IPS DF 19.7 (cell line): ENCODE results near the gene SDCCAG8.
"Not testable (repeated sequence)": the region's sequence is repeated elsewhere in the genome, so short reads cannot be mapped to it uniquely, and the experiment has no call there.

Source experiments
- DNase-seq: peaks from one replicate; pipeline ENCODE4 v3.0.0-alpha.2; 2013; ENCODE audit warnings: low read depth, low spot score

The SDCCAG8 gene

DNA sequence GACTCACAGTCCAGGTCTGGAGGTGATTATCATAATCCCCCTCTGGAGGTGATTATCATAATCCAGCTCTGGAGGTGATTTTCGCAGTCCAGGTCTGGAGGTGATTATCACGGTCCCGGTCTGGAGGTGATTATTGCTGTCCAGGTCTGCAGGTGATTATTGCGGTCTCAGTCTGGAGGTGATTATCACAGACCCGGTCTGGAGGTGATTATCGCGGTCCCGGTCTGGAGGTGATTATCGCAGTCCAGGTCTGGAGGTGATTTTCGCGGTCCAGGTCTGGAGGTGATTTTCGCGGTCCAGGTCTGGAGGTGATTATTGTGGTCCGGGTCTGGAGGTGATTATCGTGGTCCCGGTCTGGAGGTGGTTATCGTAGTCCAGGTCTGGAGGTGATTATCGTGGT, 76.6 kb downstream of the SDCCAG8 start:
- no peak for DNase-seq

DNA sequence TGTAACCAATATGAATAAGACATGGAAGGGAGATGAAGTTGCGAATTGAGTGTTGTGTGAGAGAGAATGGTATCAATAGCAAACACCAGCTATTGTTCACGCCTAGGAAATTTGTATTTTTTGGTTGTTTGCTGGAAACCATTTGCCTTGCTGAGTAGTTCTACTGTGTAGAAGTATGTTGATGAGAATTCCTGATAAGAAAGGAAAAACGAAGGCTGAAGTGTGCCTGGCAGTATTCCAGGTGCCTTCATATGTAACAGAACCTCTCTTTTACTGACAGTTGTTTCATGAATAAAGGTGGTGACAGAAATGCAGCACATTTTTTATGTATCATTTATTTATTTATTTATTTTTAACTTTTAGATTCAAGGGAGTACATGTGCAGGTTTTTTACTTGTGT, 79.5 kb downstream of the SDCCAG8 start:
- DNase-seq: no peak

DNA sequence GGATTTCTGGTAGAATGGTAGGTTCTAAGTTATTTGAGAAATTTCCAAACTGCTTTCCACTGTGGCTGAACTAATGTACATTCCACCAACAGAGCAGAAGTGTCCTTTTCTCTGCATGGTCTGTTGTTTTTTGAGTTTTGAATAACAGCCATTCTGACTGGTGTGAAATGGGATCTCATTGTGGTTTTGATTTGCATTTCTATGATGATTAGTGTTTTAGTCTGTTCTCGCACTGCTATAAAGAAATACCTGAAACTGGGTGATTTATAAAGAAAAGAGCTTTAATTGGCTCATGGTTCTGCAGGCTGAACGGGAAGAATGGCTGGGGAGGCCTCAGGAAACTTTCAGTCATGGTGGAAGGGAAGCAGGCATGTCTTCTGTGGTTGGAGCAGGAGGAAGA, 80.3 kb downstream of the SDCCAG8 start:
- no peak for DNase-seq

DNA sequence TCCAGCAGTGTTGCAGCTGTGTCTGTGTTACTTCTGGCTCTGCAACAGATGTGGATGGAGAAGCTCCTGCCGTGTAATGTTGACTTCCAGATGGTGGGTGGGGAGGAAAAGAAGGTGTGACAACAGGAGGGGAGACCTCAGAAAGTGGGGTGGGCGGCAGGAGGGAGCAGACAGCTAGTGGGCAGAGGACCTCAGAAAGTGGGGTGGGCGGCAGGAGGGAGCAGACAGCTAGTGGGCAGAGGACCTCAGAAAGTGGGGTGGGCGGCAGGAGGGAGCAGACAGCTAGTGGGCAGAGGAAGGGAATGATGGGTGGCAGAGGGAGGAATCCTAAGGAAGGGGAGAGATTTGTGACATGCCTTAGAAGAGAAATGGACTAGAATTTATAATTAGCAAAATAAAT, 83.0 kb downstream of the SDCCAG8 start:
- DNase-seq: not testable (repeated sequence)

DNA sequence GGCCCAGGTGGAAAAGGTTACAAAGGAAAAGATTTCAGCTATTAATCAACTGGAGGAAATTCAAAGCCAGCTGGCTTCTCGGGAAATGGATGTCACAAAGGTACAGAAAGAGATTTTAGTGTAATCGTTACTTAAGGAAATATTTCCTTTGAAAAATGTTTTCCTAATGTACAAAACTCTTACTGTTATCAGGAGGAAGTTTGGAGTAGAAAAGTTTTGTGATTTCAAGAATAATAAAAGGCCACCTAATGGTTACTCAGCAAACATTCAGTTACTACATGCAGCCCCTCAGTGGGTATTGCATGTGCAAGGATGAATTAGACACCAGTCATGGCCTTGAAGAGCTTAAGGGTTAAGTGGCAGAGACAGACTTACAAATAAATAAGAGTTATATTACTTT, 85.2 kb downstream of the SDCCAG8 start:
- no peak for DNase-seq

DNA sequence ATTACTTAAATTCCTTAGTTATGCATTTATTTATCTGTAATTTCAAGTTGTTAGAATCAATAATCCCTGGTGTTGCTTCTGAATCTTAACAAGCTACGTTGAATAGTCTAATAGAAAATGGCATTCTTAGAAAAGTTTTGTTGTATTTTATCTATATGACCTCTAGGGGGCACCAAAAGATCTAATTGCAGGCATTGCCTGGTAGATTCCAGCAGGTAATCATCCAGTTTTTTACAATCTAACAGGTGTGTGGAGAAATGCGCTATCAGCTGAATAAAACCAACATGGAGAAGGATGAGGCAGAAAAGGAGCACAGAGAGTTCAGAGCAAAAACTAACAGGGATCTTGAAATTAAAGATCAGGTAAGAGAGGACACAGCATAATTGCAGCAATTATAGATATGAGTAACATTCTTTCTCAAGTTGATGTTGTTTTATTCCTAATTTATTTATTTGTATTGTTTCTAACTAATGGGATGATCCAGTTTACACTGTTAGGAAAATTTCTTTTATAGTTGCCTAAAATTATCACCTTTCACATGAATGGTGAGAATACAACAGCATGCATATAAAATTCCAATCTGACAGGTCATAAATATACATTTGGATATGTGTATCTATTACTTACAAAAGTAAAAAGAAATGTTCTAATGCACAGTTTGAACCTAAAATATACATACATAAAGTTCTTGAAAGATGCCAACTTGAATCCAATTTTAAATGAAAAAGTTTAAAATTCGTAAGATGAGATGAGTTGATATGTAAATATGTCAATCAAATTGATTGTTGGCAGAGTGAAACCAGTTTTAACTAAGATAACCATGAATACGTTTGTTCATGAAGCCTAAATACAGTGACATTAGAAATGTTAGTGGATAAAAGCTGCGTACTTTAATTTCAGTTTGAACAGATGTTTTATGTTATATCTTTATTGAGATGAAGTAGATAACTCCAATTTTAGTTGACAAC, 88.4 kb downstream of the SDCCAG8 start:
- no peak for DNase-seq

DNA sequence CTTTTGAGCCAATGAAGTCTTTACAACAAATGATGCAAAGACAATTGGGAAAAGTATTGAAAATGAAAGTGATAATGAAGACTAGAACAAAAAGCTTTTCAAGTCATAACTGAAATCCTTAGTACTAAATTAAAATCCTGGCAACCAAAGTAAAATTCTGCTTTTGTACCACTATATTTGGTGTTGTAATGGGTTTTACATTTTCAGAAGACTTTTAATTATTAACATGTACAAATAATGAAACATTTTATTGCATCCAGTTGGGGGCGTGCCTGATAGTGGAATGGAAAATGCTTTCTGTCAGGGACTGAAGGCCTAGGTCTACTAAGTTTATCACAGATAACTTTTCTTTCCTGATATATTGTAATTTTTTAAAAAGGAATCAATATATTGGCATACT, 89.4 kb downstream of the SDCCAG8 start:
- DNase-seq: no peak

DNA sequence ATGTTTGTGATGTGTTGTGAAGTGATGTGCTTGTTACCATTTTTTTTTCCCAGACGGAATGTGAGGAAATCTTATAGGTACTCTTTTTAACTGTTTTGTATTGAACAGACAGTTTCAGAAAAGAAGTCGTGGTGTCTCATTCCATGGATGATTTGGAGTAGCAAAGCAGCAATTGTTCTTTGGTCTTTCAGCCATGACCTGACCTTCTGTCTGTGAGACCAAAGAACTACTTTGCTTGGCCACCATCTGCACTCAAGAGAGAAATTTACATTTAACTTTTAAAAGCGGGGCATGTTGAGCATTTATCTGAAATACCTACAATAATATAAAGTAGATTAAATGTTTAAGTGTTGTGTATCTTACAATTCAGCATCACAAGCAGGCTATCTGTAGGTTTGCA, 90.2 kb downstream of the SDCCAG8 start:
- no peak for DNase-seq

DNA sequence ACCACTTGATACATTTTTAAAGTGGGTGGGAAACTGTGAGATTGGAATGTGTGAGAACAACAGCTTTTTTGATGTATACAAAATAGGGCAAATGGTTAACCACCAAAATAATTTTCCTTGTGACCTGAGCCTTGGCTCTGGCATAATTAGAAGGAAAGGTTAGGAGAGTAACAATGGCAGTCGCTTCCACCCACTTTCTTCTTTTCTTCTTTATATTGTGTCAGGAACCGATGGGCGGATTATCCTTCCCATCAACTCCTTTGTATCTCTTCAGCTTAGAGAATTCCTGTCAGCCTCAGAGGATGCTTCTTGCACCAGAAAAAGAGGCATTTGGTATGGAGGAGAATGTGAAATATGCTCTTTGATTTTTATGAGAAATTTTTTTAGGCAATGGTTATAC, 90.6 kb downstream of the SDCCAG8 start:
- DNase-seq: no peak

DNA sequence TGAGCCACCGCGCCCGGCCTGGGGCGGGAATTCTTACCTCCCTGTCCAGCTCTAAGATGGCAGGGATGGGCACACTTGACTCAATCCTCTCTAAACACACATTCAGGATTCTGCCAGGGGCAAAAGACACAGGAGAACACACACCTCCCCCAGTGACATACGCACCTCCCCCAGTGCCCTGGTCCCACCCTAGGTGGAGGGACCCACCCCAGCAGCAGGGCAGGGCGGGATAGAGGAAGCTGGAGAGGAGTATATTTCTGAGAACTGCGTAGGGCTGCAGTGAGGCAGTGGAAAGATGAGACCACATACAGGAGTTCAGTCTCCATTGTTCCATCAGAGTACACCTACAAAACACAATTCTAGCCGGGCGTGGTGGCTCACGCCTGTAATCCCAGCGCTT, 92.5 kb downstream of the SDCCAG8 start:
- DNase-seq: no peak

DNA sequence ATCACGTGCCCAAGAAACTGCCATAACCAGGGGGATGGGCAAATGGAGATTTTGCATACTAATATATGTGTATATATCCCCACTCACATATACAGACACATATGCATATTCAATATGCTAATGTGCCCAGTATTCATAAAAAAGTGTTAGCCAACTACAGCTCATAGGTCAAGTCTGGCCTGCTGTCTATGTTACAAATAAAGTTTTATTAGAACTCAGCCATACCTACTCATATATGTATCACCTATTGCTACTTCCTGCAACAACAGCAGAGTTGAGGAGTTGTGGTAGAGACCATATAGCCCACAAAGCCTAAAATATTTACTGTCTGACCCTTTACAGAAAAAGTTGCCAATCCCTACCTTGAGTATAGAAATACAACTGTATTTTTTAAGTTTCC, 93.3 kb downstream of the SDCCAG8 start:
- DNase-seq: no peak

DNA sequence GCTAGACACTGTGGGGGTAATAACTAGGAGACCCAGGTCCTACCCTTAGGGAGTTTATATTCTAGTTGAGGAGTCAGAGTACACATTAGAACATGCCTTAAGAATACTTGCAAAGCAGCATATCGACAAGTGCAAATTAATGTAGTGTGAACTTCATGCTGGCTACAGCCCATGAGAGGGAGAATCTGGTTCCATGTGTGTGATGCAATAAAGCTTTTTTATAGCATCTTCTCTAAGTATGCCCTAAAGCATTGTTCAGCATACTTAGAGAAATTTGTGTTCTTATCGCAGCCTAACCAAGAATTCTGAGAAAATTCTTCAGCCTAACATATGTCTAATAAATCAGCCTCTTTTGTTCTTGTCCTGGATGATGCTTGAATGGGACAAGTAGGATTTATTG, 95.5 kb downstream of the SDCCAG8 start:
- no peak for DNase-seq

DNA sequence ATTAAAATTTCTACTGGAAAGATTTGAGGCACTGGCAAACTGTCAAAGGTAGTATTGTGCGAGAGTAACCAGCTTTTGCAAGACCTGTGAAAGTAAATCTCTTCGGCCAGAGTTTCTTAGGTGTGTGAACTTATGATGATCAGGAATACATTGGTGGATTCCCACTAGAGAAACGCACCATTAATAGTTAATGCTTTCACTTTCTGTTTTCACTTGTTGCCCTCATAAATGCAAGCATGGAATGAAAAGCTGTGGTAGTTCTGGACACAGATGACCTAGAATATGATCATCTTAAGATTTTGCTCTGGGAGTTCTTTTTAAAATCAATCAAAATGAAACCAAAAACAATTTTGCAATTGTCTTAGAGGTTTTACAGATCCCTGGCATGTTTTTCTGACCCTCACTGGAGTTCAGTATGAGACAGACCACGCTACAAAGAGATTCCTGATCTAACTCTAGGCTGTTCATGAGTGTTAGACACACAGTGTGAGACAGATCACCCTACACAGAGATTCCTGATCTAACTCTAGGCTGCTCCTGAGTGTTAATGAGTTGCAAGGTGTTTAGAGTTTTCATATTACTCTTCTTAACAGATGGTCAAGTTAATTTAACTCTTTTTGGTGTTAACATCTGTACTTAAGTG, 98.8 kb downstream of the SDCCAG8 start:
- DNase-seq: no peak

DNA sequence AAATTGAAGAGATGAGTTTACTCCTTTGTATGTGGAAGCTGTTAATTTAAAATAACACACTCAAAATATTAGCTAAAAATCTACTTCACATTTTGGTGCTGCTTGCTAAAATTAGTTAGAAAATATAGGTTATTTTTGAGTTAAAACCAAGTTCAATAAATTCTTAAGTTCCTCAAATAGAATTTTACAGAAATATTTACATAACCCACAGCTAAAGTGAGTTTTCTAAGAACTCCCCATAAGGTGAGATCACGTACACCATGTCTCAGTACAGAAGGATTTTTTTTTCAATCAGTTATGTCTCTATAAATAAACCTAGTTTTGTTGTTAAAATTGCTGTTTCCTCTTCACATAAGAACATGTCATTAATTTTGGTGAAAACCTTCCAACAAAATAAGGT, 108.0 kb downstream of the SDCCAG8 start:
- DNase-seq: no peak

DNA sequence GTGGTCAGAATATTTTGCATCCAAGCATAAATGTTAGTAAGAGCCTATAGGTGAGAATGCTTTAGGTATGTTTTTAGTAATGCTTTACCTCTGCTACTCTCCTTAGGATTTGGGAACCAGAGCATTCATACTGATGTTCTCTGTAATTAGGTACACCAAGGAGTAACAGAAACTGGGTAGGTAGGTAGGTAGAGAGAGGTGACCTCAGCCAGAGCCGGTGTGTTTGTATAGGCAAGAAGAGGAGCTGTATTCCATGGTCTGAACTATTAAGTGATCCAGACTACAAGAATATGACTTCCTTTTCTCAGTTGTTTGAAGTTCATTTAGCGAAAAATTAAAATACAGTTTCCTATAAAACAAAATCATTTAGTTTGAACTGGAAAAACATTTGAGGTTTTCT, 108.5 kb downstream of the SDCCAG8 start:
- DNase-seq: no peak

DNA sequence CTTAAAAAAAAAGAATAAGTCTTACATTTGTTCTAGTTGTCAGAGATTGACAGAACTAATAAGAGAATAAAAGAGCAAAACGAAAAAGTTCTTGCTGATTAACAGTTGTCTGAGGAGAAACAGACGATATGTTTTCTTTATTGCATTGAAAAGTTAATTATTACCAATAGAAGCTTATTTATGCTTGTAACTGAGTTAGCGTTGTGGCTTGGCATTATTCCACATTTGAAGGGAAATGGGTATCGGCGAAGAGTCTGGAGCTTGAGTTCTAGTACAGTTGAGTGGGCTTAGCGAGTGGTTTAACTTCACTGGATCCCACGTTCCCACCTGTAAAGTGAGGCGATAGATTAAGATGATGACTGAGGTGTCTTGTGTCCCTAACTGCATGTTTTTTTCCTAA, 109.0 kb downstream of the SDCCAG8 start:
- no peak for DNase-seq

DNA sequence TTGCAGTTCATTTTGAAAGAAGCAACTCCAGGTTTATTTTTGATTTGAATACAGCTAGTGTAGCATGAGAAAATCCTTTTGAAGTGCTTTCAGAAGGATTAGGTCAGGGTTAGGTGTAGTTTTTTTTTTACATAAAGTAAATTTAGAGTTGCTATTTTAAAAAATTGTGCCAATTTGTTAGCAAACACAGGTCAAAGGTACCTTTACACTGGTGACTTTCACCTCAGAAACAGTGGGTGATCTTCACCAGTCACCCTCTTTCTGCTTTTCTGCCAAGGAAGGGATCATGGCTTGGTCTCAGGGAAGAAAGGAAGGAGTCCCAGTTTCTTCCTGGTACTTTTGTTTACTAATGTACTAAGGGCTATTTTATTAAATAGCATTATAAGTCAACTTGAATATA, 111.5 kb downstream of the SDCCAG8 start:
- no peak for DNase-seq

DNA sequence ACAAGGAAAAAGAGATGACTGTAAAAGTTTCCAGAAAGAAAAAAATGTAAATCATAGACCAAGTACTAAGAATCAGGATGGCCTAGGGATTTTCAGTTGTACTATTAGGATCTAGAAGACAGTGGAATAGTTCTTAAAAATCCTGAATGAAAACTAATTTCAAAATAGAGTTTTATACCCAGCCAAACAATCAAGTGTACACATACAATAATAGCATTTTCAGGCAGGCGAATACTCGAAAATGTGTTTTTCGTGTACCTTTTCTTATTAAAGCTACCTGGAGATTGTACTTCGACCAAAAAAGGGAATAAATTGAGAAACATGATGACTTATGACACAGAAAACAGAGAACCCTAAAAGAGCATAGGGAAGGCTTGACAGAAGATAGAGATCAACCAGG, 118.6 kb downstream of the SDCCAG8 start:
- DNase-seq: no peak

DNA sequence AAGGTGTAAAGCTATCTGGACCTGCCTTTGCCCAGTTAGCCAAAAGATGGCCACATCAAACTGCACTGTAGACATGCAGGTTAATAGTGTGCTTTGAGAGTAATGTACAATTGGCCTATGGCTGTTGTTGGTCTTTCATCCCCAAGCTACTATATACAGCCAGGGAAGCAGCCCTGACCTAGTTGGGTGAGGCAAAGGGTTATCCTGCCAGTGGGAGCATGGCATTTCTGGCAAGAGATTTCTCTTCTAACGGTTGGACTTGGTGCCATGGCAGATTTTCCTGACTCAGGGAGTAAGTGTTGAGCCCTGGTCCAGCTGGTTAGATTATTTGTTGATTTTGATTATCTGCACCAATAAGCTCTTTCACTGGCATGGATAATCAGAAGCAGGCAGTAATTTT, 119.8 kb downstream of the SDCCAG8 start:
- DNase-seq: no peak

DNA sequence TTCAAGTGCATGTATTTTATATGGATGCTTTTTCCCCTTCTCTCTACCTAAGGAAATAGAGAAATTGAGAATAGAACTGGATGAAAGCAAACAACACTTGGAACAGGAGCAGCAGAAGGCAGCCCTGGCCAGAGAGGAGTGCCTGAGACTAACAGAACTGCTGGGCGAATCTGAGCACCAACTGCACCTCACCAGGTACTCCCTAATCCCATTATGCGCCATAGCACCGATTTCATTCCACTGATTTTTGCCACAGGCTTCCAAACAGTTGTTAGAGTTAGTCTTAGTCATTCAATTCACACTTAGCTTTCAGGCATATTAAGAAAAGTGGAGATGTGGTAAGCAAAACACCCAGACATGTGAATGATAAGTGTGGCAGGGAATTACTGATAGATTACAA, 122.8 kb downstream of the SDCCAG8 start:
- no peak for DNase-seq

DNA sequence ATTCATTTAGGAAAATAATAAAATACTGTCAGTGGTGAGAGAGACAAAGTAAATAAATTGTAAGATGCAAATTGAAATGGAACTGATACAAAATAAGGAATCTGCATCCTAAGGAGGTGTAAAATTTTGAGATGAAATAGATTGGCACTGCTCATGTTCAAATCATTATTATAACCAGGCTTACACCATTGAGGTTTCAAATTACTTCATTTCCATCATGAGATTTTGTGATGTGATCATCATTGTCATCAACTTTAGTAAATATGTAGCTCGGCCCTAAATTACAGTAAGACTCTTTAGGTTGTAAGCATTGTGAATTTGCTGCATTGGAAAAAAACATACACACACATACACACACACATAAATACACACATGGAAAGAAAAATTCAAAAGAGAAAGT, 123.4 kb downstream of the SDCCAG8 start:
- no peak for DNase-seq

DNA sequence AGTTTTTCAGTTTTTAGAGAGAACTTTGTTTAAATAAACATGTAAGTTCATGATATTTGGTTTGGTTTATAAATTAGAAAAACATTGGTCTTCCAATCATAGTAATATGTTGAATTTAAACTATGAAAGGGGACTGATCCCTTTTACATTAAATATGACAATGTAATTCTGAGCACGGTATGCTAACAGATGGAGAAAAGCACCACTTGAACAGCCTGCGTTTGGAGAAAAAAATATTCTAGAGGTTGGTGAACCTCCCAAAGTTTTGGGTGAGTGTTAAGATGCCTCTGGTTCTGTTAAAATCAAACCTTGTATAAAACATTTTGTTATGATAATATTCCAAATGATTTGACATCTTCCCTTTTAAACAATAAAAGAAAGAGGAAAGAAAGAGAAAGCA, 123.9 kb downstream of the SDCCAG8 start:
- DNase-seq: no peak

DNA sequence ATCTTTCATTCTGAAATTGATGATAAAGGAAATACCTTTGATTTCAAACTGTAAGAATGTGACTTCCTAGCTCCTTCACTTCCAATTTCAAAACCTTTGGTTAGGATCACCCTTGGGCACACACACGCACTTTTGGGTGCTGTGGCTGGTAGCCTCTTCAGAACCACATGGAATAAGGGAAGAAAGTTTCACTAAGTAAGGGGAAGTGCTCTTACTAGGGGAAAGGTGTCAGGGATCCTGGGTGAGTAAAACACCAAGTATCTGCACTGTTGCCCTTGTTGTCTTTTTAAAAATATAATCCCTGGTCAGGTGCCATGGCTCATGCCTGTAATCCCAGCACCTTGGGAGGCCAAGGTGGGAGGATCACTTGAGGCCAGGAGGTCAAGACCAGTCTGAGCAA, 132.4 kb downstream of the SDCCAG8 start:
- no peak for DNase-seq
